MM.1S (cell line): Measurements from ENCODE around the gene CT45A8.
"Not testable (repeated sequence)": the region's sequence is repeated elsewhere in the genome, so short reads cannot be mapped to it uniquely, and the experiment has no call there.

Experiments
- DNase-seq: peaks from one replicate; pipeline ENCODE4 v3.0.0-alpha.2; 2015
- H2AFZ ChIP-seq: fragments of 300-600 bp; sonication (generic); 2 replicates; pipeline ENCODE4 v1.6.0; 2016; ENCODE audit warnings: antibody characterized with exemption, low read length
- H3F3A ChIP-seq: fragments of 300-600 bp; sonication (generic); 2 replicates; pipeline ENCODE4 v1.6.1; 2016; ENCODE audit warnings: mild to moderate bottlenecking, antibody characterized with exemption, low read length, moderate library complexity, mixed read lengths; ENCODE audit not compliant: insufficient read depth
- H3K27ac ChIP-seq: fragments of 300-600 bp; sonication (generic); 2 replicates; pipeline ENCODE4 v1.5.1; 2016; ENCODE audit warnings: mild to moderate bottlenecking, low read length
- H3K27me3 ChIP-seq: fragments of 300-600 bp; sonication (generic); replicated peaks from 2 replicates; pipeline ENCODE4 v1.6.0; 2016; ENCODE audit warnings: low read length; ENCODE audit not compliant: insufficient read depth
- H3K36me3 ChIP-seq: fragments of 300-600 bp; sonication (generic); replicated peaks from 2 replicates; pipeline ENCODE4 v1.6.1; 2016; ENCODE audit warnings: mild to moderate bottlenecking, low read length, mixed read lengths; ENCODE audit not compliant: insufficient read depth
- H3K4me1 ChIP-seq: fragments of 300-600 bp; sonication (generic); 2 replicates; pipeline ENCODE4 v1.6.1; 2016; ENCODE audit warnings: low read length, mixed read lengths
- H3K4me2 ChIP-seq: fragments of 300-600 bp; sonication (generic); 2 replicates; pipeline ENCODE4 v1.6.0; 2016; ENCODE audit warnings: low read depth, low read length
- H3K4me3 ChIP-seq: fragments of 300-600 bp; sonication (generic); 2 replicates; pipeline ENCODE4 v1.5.1; 2016; ENCODE audit warnings: low read length, mixed read lengths
- H3K79me2 ChIP-seq: fragments of 300-600 bp; sonication (generic); 2 replicates; pipeline ENCODE4 v1.6.1; 2016; ENCODE audit warnings: mixed run types, low read length, mixed read lengths
- H3K9ac ChIP-seq: fragments of 300-600 bp; sonication (generic); 2 replicates; pipeline ENCODE4 v1.6.1; 2016; ENCODE audit warnings: low read length, mixed read lengths
- H3K9me2 ChIP-seq: fragments of 300-600 bp; sonication (generic); replicated peaks from 2 replicates; pipeline ENCODE4 v1.6.1; 2016; ENCODE audit warnings: mild to moderate bottlenecking, low read length, mixed read lengths; ENCODE audit not compliant: insufficient read depth
- H3K9me3 ChIP-seq: fragments of 300-600 bp; sonication (generic); replicated peaks from 2 replicates; pipeline ENCODE4 v1.6.1; 2016; ENCODE audit warnings: mild to moderate bottlenecking, low read length, mixed read lengths; ENCODE audit not compliant: insufficient read depth
- H4K20me1 ChIP-seq: fragments of 300-600 bp; sonication (generic); 2 replicates; pipeline ENCODE4 v1.6.1; 2016; ENCODE audit warnings: mild to moderate bottlenecking, low read length, moderate library complexity, mixed read lengths; ENCODE audit not compliant: insufficient read depth
- CTCF ChIP-seq: fragments of 300-600 bp; sonication (generic); IDR thresholded peaks from 2 replicates; pipeline ENCODE4 v1.5.1; 2016; ENCODE audit warnings: antibody characterized with exemption, low read length, mixed read lengths
- EZH2 ChIP-seq: fragments of 300-600 bp; sonication (generic); optimal IDR thresholded peaks from 2 replicates; pipeline ENCODE3; 2017; ENCODE audit warnings: low read depth, mild to moderate bottlenecking, antibody characterized with exemption, low read length, mixed read lengths
- EZH2phosphoT487 ChIP-seq: fragments of 300-600 bp; sonication (generic); IDR thresholded peaks from 2 replicates; pipeline ENCODE4 v1.6.1; 2018; ENCODE audit warnings: antibody characterized with exemption, low read length

The CT45A8 gene

DNA sequence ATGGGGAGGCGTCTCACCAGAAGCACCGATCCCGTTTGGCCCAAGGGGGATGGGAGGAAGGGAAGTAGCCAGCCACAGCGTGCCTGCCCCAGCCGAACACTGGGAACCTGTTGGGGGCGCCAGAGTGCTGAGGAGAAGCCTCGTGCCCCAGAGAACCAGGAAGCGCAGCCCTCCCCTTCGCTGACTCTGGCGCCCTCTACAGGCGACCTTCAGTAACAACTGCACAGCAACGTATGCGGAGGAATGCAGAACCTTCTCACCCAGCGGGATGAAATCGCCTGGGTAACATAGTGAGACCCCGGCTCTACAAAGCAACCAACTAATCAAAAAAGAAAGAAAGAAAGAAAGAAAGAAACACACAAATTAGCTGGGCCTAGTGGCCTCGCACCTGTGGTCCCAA, at the start of gene CT45A8:
CT45A8 (minus strand) TSS at position 101 of the 400 bp plus-strand sequence. CDS start 3,755 bp downstream, outside the sequence.
- not testable (repeated sequence) for H3K4me3 ChIP-seq

GRCh38 chrX:135893294-135893817, 39.0 kb upstream of the CT45A8 start, which contains the start of the genes CT45A10 and SAGE1:
Gene CT45A10, minus strand, starts transcription at chrX:135893444. Its CDS starts 8,100 bp downstream, at chrX:135885344.
Gene SAGE1, plus strand, starts transcription at chrX:135893716. Its CDS starts 2,527 bp downstream, at chrX:135896243.
- no peak for DNase-seq
- Histone ChIP-seq H3K4me2 (no peak within 1 kb of the TSS), H3K36me3 (no peaks in the 10 kb centered on the region), H4K20me1 (no peaks in the 10 kb centered on the region), H3K9me3 (no peaks in the 10 kb centered on the region), H3K79me2 (no peaks in the 10 kb centered on the region), H3K4me3 (no peak within 1 kb of the TSS), H3K27ac (no peak within 1 kb of the TSS), H3K9ac (no peak within 1 kb of the TSS), H3F3A (no peaks in the 10 kb centered on the region), H3K9me2 (no peaks in the 10 kb centered on the region), H2AFZ (no peak within 1 kb of the TSS), H3K4me1 (no peaks in the 10 kb centered on the region), H3K27me3 (no peaks in the 10 kb centered on the region)
- TF ChIP-seq EZH2 (no peak), CTCF (no peak), EZH2phosphoT487 (no peak)

More for the DNA sequence above, at the start of gene CT45A8:
- not testable (repeated sequence) for H3K4me2 ChIP-seq, H3K4me1 ChIP-seq, H3K36me3 ChIP-seq, H4K20me1 ChIP-seq, DNase-seq, H3K79me2 ChIP-seq, H3F3A ChIP-seq, H3K9ac ChIP-seq, H2AFZ ChIP-seq, H3K27me3 ChIP-seq, H3K9me2 ChIP-seq, H3K27ac ChIP-seq, H3K9me3 ChIP-seq

- TF ChIP-seq EZH2phosphoT487 (no peak), CTCF (no peak), EZH2 (no peak)
- Histone ChIP-seq H2AFZ (no peak overlapping the region), H3F3A (no peaks in the 10 kb centered on the region), H3K27me3 (no peaks in the 10 kb centered on the region), H3K9me2 (no peaks in the 10 kb centered on the region), H3K9ac (no peak overlapping the region), H3K4me1 (no peaks in the 10 kb centered on the region), H3K36me3 (no peaks in the 10 kb centered on the region), H3K79me2 (no peaks in the 10 kb centered on the region), H3K9me3 (no peaks in the 10 kb centered on the region), H3K4me2 (no peak overlapping the region), H3K4me3 (no peak overlapping the region), H3K27ac (no peak overlapping the region), H4K20me1 (no peaks in the 10 kb centered on the region)
- no peak for DNase-seq
Observed at GRCh38 chrX:135892781-135893180, 38.4 kb upstream of the CT45A8 start.

DNA sequence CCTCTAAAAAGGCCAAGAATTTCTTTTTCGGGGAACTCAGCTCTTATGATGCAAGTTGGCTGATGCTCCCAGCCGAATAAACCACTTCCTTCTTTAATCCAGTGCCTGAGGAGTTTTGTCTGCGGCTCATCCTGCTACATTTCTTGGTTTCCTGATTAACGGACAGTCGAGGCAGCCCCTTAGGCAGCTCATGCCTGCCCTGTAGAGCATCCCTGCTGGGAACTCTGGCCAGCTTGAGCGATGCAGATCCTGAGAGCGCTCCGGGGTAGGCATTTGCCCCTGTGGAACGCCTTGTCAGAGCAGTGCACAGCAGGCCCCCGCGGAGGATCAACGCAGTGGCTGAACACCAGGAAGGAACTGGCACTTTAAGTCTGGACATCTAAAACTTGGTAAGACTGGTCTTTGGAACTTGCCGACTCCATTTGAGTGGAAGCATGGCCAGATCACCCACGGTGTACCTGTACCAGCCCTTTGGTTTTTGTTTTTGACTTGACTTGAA, 35.8 kb upstream of the CT45A8 start:
- DNase-seq: no peak
- no peak overlapping the region for H3K9ac ChIP-seq
- H3K4me2 ChIP-seq: no peak overlapping the region
- no peaks in the 10 kb centered on the region for H3K36me3 ChIP-seq
- H3F3A ChIP-seq: no peaks in the 10 kb centered on the region
- no peaks in the 10 kb centered on the region for H3K9me2 ChIP-seq
- no peaks in the 10 kb centered on the region for H4K20me1 ChIP-seq
- TF ChIP-seq CTCF (no peak), EZH2phosphoT487 (no peak), EZH2 (no peak)
- H3K4me3 ChIP-seq: no peak overlapping the region
- no peaks in the 10 kb centered on the region for H3K79me2 ChIP-seq
- no peaks in the 10 kb centered on the region for H3K9me3 ChIP-seq
- H3K4me1 ChIP-seq: no peaks in the 10 kb centered on the region
- no peaks in the 10 kb centered on the region for H3K27me3 ChIP-seq
- no peak overlapping the region for H2AFZ ChIP-seq
- no peak overlapping the region for H3K27ac ChIP-seq
